IMR-90 (cell line): ENCODE measurements around the gene SLC4A5. TPM values are rescaled to one million over a fixed set of nuclear protein-coding genes. Genes with fewer than 3 reads are reported as not detected.
A peak's percentile ranks its signal among the peaks of the same experiment; 100 is the strongest.

Source experiments
- ATAC-seq: fragments of 200-7000 bp; cut with Tn5 transposase; 2 replicates; pipeline ENCODE4 v1.9.1; 2020; ENCODE audit warnings: low read depth, mild to moderate bottlenecking, moderate library complexity
- BruUV-seq: library from RNA; stranded (reverse); fragments of 400-500 nt; replicated peaks from 2 replicates; lab custom pipeline; 2021; lab: Mats Ljungman, UMichigan
- CTCF ChIA-PET: fragments of 300-600 bp; formaldehyde crosslinking; extraction: SDS; loops from one replicate; lab custom pipeline; 2021; ENCODE audit warnings: antibody characterized with exemption; lab: Yijun Ruan, JAX
- POLR2A ChIA-PET: fragments of 300-600 bp; sonication (Branson Sonifier 250); formaldehyde crosslinking; loops from one replicate; lab custom pipeline; 2022; ENCODE audit warnings: antibody characterized with exemption; ENCODE audit not compliant: unreplicated experiment; lab: Charles Lee
- DNase-seq: peaks from one replicate; pipeline ENCODE4 v3.0.0; 2013
- H2AFZ ChIP-seq: replicated peaks from 2 replicates; pipeline ENCODE3; 2013; ENCODE audit warnings: low read length, mild to moderate bottlenecking; ENCODE audit not compliant: poor library complexity
- H2AK5ac ChIP-seq: 2 replicates; pipeline ENCODE4 v1.6.1; 2013; ENCODE audit warnings: low read depth, low read length, inconsistent platforms
- H2AK9ac ChIP-seq: replicated peaks from 2 replicates; pipeline ENCODE3; 2013; ENCODE audit warnings: mild to moderate bottlenecking, low read depth, low read length, moderate library complexity; ENCODE audit not compliant: poor library complexity
- H2BK120ac ChIP-seq: 2 replicates; pipeline ENCODE4 v1.6.1; 2013; ENCODE audit warnings: low read depth, low read length, inconsistent platforms
- H2BK15ac ChIP-seq: 3 replicates; pipeline ENCODE4 v1.6.1; 2013; ENCODE audit warnings: low read depth, low read length, inconsistent platforms
- H2BK20ac ChIP-seq: 2 replicates; pipeline ENCODE4 v1.6.1; 2013; ENCODE audit warnings: low read depth, mild to moderate bottlenecking, inconsistent platforms, low read length, moderate library complexity
- H2BK5ac ChIP-seq: 2 replicates; pipeline ENCODE4 v1.6.1; 2013; ENCODE audit warnings: mild to moderate bottlenecking, low read depth, low read length, inconsistent platforms; ENCODE audit not compliant: poor library complexity, severe bottlenecking
- H3K14ac ChIP-seq: replicated peaks from 2 replicates; pipeline ENCODE4 v1.6.1; 2013; ENCODE audit warnings: low read depth, low read length, inconsistent platforms
- H3K18ac ChIP-seq: 2 replicates; pipeline ENCODE4 v1.6.1; 2013; ENCODE audit warnings: low read depth, low read length, control low read depth
- H3K23ac ChIP-seq: 2 replicates; pipeline ENCODE4 v1.6.1; 2013; ENCODE audit warnings: low read depth, low read length, inconsistent platforms
- H3K27ac ChIP-seq: 2 replicates; pipeline ENCODE4 v1.5.1; 2013; ENCODE audit warnings: mild to moderate bottlenecking, control low read depth, low read length; ENCODE audit not compliant: insufficient read depth
- H3K27me3 ChIP-seq: 2 replicates; pipeline ENCODE4 v1.6.1; 2013; ENCODE audit warnings: low read length; ENCODE audit not compliant: control insufficient read depth, insufficient read depth
- H3K36me3 ChIP-seq: 2 replicates; pipeline ENCODE4 v1.6.1; 2013; ENCODE audit warnings: low read length, mixed read lengths; ENCODE audit not compliant: control insufficient read depth, insufficient read depth
- H3K4ac ChIP-seq: 2 replicates; pipeline ENCODE4 v1.6.1; 2013; ENCODE audit warnings: low read depth, low read length, inconsistent platforms
- H3K4me1 ChIP-seq: 2 replicates; pipeline ENCODE4 v1.6.1; 2013; ENCODE audit warnings: low read length, mixed read lengths; ENCODE audit not compliant: control insufficient read depth, insufficient read depth
- H3K4me2 ChIP-seq: 2 replicates; pipeline ENCODE4 v1.6.1; 2013; ENCODE audit warnings: low read depth, mild to moderate bottlenecking, control low read depth, low read length, moderate library complexity
- H3K4me3 ChIP-seq: 2 replicates; pipeline ENCODE4 v1.5.1; 2013; ENCODE audit warnings: low read depth, mild to moderate bottlenecking, control low read depth, low read length, moderate library complexity; ENCODE audit not compliant: insufficient read depth
- H3K56ac ChIP-seq: 2 replicates; pipeline ENCODE4 v1.6.1; 2013; ENCODE audit warnings: low read length, inconsistent platforms; ENCODE audit not compliant: insufficient read depth; ENCODE audit errors: extremely low read depth
- H3K79me1 ChIP-seq, 2 experiments: 2 replicates each; pipeline ENCODE4 v1.6.1; 2013; ENCODE audit warnings: low read length in 2 of 2, inconsistent platforms in 1 of 2, low read depth in 1 of 2
- H3K9ac ChIP-seq: 2 replicates; pipeline ENCODE4 v1.6.1; 2013; ENCODE audit warnings: low read depth, low read length, control low read depth
- H3K9me1 ChIP-seq: 2 replicates; pipeline ENCODE4 v1.6.1; 2013; ENCODE audit warnings: low read length, inconsistent platforms; ENCODE audit not compliant: insufficient read depth
- H3K9me3 ChIP-seq: 2 replicates; pipeline ENCODE4 v1.6.1; 2013; ENCODE audit warnings: low read length; ENCODE audit not compliant: control insufficient read depth, insufficient read depth
- H4K20me1 ChIP-seq: 2 replicates; pipeline ENCODE4 v1.6.1; 2013; ENCODE audit warnings: low read length, inconsistent platforms; ENCODE audit not compliant: insufficient read depth
- H4K5ac ChIP-seq: 2 replicates; pipeline ENCODE4 v1.6.1; 2013; ENCODE audit warnings: mild to moderate bottlenecking, low read depth, low read length, control low read depth
- H4K8ac ChIP-seq, 2 experiments: 2 replicates each; pipeline ENCODE4 v1.6.1; 2013; ENCODE audit warnings: low read depth in 2 of 2, low read length in 2 of 2, control low read depth in 1 of 2, inconsistent platforms in 1 of 2
- H4K91ac ChIP-seq: 2 replicates; pipeline ENCODE4 v1.6.1; 2013; ENCODE audit warnings: low read depth, low read length, inconsistent platforms; ENCODE audit not compliant: insufficient read depth
- CTCF ChIP-seq: conservative IDR thresholded peaks from 2 replicates; pipeline ENCODE4 v1.5.1; 2012; ENCODE audit warnings: mild to moderate bottlenecking, low read depth, low read length, improper control_type of control experiment
- FOS ChIP-seq: fragments of 150-350 bp; IDR thresholded peaks from 2 replicates; pipeline ENCODE4 v1.6.1; 2016; ENCODE audit warnings: low read depth, low read length
- POLR2A ChIP-seq: IDR thresholded peaks from 2 replicates; pipeline ENCODE4 v1.6.1; 2012; ENCODE audit warnings: mild to moderate bottlenecking, low read depth, low read length
- WGBS, 2 experiments: methylation state at CpG; one replicate each; pipeline versions ENCODE4 v1.1.5 to v1.1.7; 2013; ENCODE audit warnings: missing lambda C conversion rate in 2 of 2; ENCODE audit not compliant: insufficient read length in 1 of 2; ENCODE audit errors: extremely low coverage in 2 of 2; 5-methylcytosine and 5-hydroxymethylcytosine counted together
- dilution Hi-C: fragments of 300-500 bp; cut with HindIII; formaldehyde crosslinking; loops from one replicate; pipeline ENCODE4 v1.14.3; 2018; ENCODE audit warnings: low sequenced_read_pairs; ENCODE audit not compliant: unreplicated experiment
- in situ Hi-C: fragments of 300-500 bp; cut with MboI; formaldehyde crosslinking; loops from 3 replicates; pipeline ENCODE4 v1.14.3; 2019; ENCODE audit warnings: low sequenced_read_pairs, inconsistent platforms, mixed read lengths
- intact Hi-C: fragments of 100-400 bp; cut with micrococcal nuclease; formaldehyde crosslinking; loops from 2 replicates; pipeline ENCODE4 v1.10.0; 2022
- polyA plus RNA-seq, 3 experiments: library from polyadenylated mRNA; depleted of rRNA; stranded (reverse); fragments of >200 nt; gene quantifications; 2 replicates each; pipeline ENCODE4 v1.2.3, GENCODE V29; 2012; ENCODE audit warnings: low replicate concordance in 1 of 3
- total RNA-seq: library from RNA; depleted of rRNA; stranded (reverse); fragments of >200 nt; gene quantifications from 2 replicates; pipeline ENCODE4 v1.2.3, GENCODE V29; 2012

Gene SLC4A5
- total and polyA plus RNA-seq, 2 of the 4 experiments (the other 2 are of a cell fraction), result 0.18 to 0.22 TPM

- no peak overlapping the region for H4K5ac ChIP-seq
- H3K27me3 ChIP-seq, result no peaks in the 10 kb centered on the region
- WGBS, 2 experiments, result 89% methylated on average over 1 of the region's 1 CpG; no CpG with 5 or more reads in 1 of the 2 experiments
- in situ Hi-C loops, result no loop called here
- no peak overlapping the region for H2BK120ac ChIP-seq
- no peak for ATAC-seq
- no peak overlapping the region for H3K4ac ChIP-seq
- TF ChIP-seq CTCF (no peak), FOS (peak; percentile 13; the same call in 1 of the 2 replicates), POLR2A (no peak)
- no peak overlapping the region for H3K23ac ChIP-seq
- DNase-seq, result peak; percentile 47
- POLR2A ChIA-PET, result no interaction called here
- peak overlapping the region; percentile 19 for H3K14ac ChIP-seq
- peaks cover 36% of the 10 kb centered on the region for H4K20me1 ChIP-seq
- peak overlapping the region; percentile 31 for H2BK5ac ChIP-seq
- H3K27ac ChIP-seq, result no peak overlapping the region
- peaks cover 17% of the 10 kb centered on the region for H3K4me1 ChIP-seq
- intact Hi-C loops, result no loop called here
- H2AFZ ChIP-seq, result no peak overlapping the region
- H2AK5ac ChIP-seq, result peak overlapping the region; percentile 11; the same call in 1 of the 2 replicates
- H2BK15ac ChIP-seq, result no peak overlapping the region
- H3K56ac ChIP-seq, result no peak overlapping the region
- H3K79me1 ChIP-seq, result peaks cover 25 to 86% of the 10 kb centered on the region in 2 experiments
- no peak overlapping the region; the same call in 1 of the 2 replicates for H3K4me2 ChIP-seq
- H3K9ac ChIP-seq, result no peak overlapping the region
- CTCF ChIA-PET, result no interaction called here
- H3K18ac ChIP-seq, result no peak overlapping the region; the same call in 1 of the 2 replicates
- H3K9me3 ChIP-seq, result no peaks in the 10 kb centered on the region
- peaks cover 6% of the 10 kb centered on the region for H3K36me3 ChIP-seq
- no peak overlapping the region for H2BK20ac ChIP-seq
- H4K91ac ChIP-seq, result no peak overlapping the region
- no peak overlapping the region for H3K4me3 ChIP-seq
- peaks cover 32% of the 10 kb centered on the region for H3K9me1 ChIP-seq
- no peak overlapping the region for H2AK9ac ChIP-seq
- dilution Hi-C loops, result no loop called here
- no peak overlapping the region for H4K8ac ChIP-seq
- BruUV-seq, result no TSS peak
Measured at GRCh38 chr2:74387346-74387745, 44.1 kb upstream of the SLC4A5 start.
